ENCODE measurements around the gene OR5D14.

OR5D14 gene

DNA sequence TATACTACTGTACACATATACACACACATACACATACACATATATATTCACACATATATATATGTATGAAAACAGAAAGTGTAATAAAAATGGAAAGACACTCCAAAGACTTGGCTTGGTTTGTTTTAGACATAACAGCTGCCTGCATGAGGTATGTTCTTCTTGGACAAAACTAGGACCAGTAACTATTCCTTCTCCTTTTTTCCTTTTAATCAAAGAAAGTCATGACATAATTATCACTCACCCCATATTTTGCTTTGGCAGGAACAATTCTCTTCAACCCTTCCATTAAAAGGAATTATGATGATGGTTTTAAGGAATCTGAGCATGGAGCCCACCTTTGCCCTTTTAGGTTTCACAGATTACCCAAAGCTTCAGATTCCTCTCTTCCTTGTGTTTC, at the start of gene OR5D14:
Gene OR5D14, plus strand, starts transcription at position 301 of the 400 bp plus-strand sequence. Its CDS starts 0 bp downstream, at position 301.
- DNase-seq: no peak

DNA sequence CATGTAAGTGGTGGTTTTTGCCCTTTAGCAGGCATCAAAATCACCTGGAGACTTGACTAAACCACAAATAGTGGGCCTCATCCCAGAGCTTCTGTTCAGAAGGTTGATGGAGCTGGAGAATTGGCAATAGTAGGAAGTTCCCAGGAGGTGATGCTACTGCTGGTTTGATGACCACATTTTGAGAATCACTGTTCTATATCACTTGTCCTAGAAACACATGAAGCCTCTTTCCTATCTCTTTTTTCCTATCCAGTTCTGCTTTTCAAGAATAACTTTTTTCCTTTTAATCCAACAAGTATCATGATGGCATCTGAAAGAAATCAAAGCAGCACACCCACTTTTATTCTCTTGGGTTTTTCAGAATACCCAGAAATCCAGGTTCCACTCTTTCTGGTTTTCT, 22.2 kb upstream of the OR5D14 start, which contains the start of gene OR5D13:
Gene OR5D13, plus strand, starts transcription at position 301 of the 400 bp plus-strand sequence. Its CDS starts 0 bp downstream, at position 301.
- no peak for DNase-seq

DNA sequence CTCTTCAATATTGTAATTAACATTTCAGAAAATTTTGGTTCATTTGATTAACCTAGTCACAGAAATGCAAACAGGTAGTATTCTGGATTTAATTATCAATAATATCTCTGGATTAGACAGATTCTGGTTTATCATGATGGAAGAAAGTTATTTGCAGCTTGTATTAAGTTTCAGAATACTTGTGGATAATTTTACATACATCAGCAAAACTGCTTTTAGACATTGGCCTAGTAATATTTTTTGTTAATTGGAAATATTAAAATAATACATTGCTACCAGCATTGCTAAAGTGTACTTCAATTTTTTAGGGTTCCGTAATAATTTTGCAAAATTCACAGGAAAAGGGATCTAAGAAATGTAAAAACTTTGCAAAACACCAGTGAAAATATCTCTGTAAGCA, 3.8 kb upstream of the OR5D14 start:
- DNase-seq: no peak

DNA sequence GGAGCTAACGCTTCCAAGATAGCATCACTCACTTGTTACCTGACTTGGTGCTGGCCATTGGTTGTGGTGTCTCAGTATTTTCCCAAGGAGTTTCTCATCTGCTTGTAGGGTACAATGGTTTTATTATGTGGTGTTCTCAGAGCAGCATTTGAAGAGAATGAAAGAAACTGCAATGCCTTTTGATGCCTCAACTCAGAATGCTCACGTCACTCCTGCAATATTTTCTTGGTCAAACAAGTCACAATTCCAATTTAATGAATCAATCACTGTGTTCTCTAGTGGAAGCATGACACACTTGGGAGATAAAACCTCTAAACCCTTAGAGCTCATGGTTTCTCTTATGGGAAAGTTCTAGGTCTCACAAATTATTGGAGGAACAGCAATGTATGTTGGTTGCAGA, 2.0 kb upstream of the OR5D14 start:
- no peak for DNase-seq

DNA sequence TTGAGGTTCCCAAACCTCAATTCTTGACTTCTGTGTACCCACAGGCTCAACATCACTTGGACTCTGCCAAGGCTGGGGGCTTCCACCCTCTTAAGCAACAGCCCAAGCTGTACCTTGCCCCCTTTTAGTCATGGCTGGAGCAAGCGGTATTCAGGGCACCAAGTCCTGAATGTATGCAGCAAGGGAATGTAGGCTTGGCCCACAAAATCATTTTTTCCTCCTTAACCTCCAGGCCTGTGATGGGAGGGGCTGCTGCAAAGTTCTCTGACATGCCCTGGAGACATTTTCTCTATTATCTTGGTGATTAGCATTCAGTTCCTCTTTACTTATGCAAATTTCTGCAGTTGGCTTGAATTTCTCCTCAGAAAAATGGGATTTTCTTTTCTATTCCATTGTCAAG, 10.9 kb downstream of the OR5D14 start:
- DNase-seq: no peak

DNA sequence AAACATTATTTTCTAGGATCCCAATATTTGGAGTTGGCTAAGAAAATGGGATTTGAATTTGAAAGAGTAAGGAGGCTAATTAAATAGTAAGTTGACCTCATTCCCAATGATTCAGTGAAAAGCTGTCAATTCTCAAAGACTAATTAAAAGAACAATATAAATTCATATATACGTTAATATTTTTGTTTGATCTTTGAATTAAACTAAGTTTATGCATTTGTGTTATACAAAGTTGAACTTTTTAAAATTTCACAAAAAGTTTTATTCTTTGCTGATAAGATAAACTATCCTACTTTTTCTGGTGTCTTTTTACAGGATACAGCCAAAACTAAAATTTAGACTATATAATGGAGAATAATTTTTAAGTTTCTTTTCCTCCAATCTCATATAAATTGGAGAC, 15.7 kb downstream of the OR5D14 start, which contains the start of gene OR5L1:
Gene OR5L1, plus strand, starts transcription at position 301 of the 400 bp plus-strand sequence. CDS start 100 bp downstream, outside the sequence.
- DNase-seq: no peak

DNA sequence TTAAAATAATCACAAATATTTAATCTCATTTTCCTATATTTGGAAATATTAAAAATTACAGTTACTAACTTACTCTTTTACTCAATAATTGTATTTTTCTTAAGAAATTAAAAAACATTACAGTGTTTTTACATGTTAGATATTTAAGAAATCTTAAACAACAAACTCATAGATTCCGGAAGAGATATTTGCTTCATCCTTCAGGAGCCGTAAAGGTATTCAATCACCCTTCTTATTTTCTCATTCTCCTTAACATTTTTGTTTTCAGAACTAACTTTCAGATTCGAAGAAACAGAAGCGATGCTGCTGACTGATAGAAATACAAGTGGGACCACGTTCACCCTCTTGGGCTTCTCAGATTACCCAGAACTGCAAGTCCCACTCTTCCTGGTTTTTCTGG, 24.0 kb downstream of the OR5D14 start, which contains the start of gene OR5D18:
Gene OR5D18, plus strand, starts transcription at position 301 of the 400 bp plus-strand sequence. Its CDS starts 0 bp downstream, at position 301.
- DNase-seq: no peak

DNA sequence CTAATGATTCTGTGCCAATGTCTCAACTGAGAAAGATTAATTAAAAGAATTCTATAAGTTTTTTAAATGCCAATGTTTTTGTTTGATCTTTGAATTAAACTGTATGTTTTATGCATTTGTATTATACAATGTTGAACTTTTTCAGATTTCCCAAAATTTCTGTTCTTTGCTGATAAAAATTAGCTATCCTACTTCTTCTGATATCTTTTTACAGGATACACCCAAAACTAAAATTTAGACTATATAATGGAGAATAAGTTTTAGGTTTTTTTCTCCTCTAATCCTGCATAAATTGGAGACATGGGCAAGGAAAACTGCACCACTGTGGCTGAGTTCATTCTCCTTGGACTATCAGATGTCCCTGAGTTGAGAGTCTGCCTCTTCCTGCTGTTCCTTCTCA, 31.6 kb downstream of the OR5D14 start, which contains the start of gene OR5L2:
Gene OR5L2, plus strand, starts transcription at position 301 of the 400 bp plus-strand sequence. Its CDS starts 0 bp downstream, at position 301.
- DNase-seq: no peak

DNA sequence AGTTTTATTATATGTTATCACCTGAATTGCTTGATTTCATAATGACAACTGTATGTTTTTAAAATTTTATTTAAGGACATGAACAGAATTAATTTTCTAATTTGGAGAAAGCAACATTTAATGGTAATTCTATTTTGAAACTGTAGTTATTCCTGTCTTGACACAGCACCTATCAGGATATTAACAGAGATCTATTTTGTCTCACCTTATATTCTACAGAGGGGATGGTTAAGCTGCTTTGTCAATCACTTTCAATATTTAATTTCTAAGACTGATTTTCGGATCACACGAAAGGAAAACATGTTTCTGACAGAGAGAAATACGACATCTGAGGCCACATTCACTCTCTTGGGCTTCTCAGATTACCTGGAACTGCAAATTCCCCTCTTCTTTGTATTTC, 43.1 kb downstream of the OR5D14 start, which contains the start of gene OR5D16:
Gene OR5D16, plus strand, starts transcription at position 301 of the 400 bp plus-strand sequence. Its CDS starts 0 bp downstream, at position 301.
- no peak for DNase-seq
